AG09309 (cell line): ENCODE measurements around the gene CLEC4M.
"Not testable (repeated sequence)": the region's sequence is repeated elsewhere in the genome, so short reads cannot be mapped to it uniquely, and the experiment has no call there.

Experiments
- DNase-seq: peaks from one replicate; pipeline ENCODE4 v3.0.0-alpha.2; 2010; ENCODE audit warnings: low read depth
- H3K4me3 ChIP-seq: 2 replicates; pipeline ENCODE4 v1.5.1; 2011; ENCODE audit warnings: mild to moderate bottlenecking, low read depth, low read length, moderate library complexity; ENCODE audit not compliant: control insufficient read depth
- CTCF ChIP-seq: IDR thresholded peaks from 2 replicates; pipeline ENCODE4 v1.5.1; 2011; ENCODE audit warnings: mild to moderate bottlenecking, low read depth, low read length, inconsistent platforms; ENCODE audit not compliant: insufficient read depth, control insufficient read depth; ENCODE audit errors: missing control alignments

Gene CLEC4M

GRCh38 chr19:7788178-7788932, 25.3 kb downstream of the CLEC4M start:
- H3K4me3 ChIP-seq, result no peak overlapping the region
- no peak for TF ChIP-seq CTCF
- no peak for DNase-seq

- no peak overlapping the region for H3K4me3 ChIP-seq
- TF ChIP-seq CTCF, result no peak
- DNase-seq, result no peak
Observed at GRCh38 chr19:7788933-7789323, 25.9 kb downstream of the CLEC4M start.

DNA sequence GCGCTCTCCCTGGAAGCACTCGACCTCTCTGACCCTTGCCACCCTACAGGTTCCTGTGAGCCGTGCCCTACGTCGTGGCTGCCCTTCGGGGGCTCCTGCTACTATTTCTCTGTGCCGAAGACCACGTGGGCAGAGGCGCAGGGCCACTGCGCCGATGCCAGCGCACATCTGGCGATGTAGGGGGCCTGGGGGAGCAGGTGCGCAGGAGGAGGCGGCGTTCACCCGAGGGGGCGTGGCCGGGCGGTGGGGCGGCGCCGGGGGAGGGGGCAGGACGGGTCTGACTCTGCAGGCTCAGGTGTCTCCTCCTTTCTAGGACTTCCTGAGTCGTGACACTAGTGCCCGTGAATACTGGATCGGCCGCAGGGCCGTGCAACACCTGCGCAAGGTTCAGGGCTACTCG, 26.4 kb downstream of the CLEC4M start:
- no peak for DNase-seq
- H3K4me3 ChIP-seq, result no peak overlapping the region
- TF ChIP-seq CTCF, result no peak

- no peak for DNase-seq
- H3K4me3 ChIP-seq, result no peak overlapping the region
- TF ChIP-seq CTCF, result no peak
Observed at GRCh38 chr19:7790416-7790815, 27.4 kb downstream of the CLEC4M start.

- no peak for TF ChIP-seq CTCF
- DNase-seq, result no peak
Observed at GRCh38 chr19:7792281-7792680, 29.2 kb downstream of the CLEC4M start.

GRCh38 chr19:7792701-7793100, 29.7 kb downstream of the CLEC4M start:
- not testable (repeated sequence) for DNase-seq, H3K4me3 ChIP-seq

More at GRCh38 chr19:7792281-7792680, 29.2 kb downstream of the CLEC4M start:
- no peak overlapping the region for H3K4me3 ChIP-seq

DNA sequence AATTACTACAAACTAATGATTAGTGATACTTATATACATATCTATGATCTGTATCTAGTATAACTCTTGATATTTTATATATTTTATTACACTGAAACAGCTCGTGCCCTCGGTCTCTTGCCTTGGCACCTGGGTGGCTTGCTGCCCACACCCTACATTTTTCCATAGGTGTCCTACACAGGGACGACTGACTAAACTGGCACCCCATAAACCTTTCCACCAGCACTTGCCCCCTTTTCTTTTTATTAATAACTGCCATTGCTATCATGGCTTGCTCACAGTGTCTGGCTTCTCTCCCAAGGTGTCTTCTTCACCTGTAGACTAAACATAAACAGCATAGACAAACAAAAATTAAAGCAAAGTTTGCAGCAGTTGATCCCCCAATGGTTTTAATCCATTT, 30.4 kb downstream of the CLEC4M start:
- no peak for TF ChIP-seq CTCF
- H3K4me3 ChIP-seq, result no peak overlapping the region
- no peak for DNase-seq
